AG08396 (cell line): ENCODE data around the gene GCLC.

Experiments
- DNase-seq: peaks from one replicate; pipeline ENCODE4 v3.0.0; 2012; ENCODE audit warnings: low spot score, mixed read lengths

GCLC gene

GRCh38 chr6:53524455-53524815, 20.5 kb downstream of the GCLC start:
- DNase-seq, result peak; percentile 27

- DNase-seq, result peak; percentile 15
Measured at GRCh38 chr6:53523511-53524454, 21.1 kb downstream of the GCLC start.

- DNase-seq, result no peak
Measured at GRCh38 chr6:53520320-53520928, 24.5 kb downstream of the GCLC start.

GRCh38 chr6:53518862-53519261, 26.0 kb downstream of the GCLC start:
- no peak for DNase-seq

GRCh38 chr6:53517021-53517420, 27.9 kb downstream of the GCLC start:
- DNase-seq, result no peak

GRCh38 chr6:53514677-53515076, 30.2 kb downstream of the GCLC start:
- DNase-seq, result no peak

- DNase-seq, result no peak
Measured at GRCh38 chr6:53513519-53513966, 31.4 kb downstream of the GCLC start.

GRCh38 chr6:53513056-53513455, 31.8 kb downstream of the GCLC start:
- no peak for DNase-seq

- no peak for DNase-seq
Measured at GRCh38 chr6:53512626-53513025, 32.3 kb downstream of the GCLC start.

- no peak for DNase-seq
Measured at GRCh38 chr6:53510746-53511145, 34.2 kb downstream of the GCLC start.

- DNase-seq, result no peak
Measured at GRCh38 chr6:53506872-53507271, 38.0 kb downstream of the GCLC start.

GRCh38 chr6:53504512-53504911, 40.4 kb downstream of the GCLC start:
- no peak for DNase-seq

- no peak for DNase-seq
Measured at GRCh38 chr6:53503060-53503459, 41.8 kb downstream of the GCLC start.

GRCh38 chr6:53501432-53501831, 43.5 kb downstream of the GCLC start:
- DNase-seq, result no peak

- DNase-seq, result no peak
Measured at GRCh38 chr6:53500095-53500494, 44.8 kb downstream of the GCLC start.

- no peak for DNase-seq
Measured at GRCh38 chr6:53499094-53499493, 45.8 kb downstream of the GCLC start.

- DNase-seq, result no peak
Measured at GRCh38 chr6:53498649-53499048, 46.3 kb downstream of the GCLC start.

- DNase-seq, result no peak
Measured at GRCh38 chr6:53497905-53498304, 47.0 kb downstream of the GCLC start.

- DNase-seq, result peak; percentile 70
Measured at GRCh38 chr6:53496797-53497375, 48.0 kb downstream of the GCLC start.

- no peak for DNase-seq
Measured at GRCh38 chr6:53495506-53496499, 49.1 kb downstream of the GCLC start.

GRCh38 chr6:53494076-53494475, 50.8 kb downstream of the GCLC start:
- DNase-seq, result no peak

GRCh38 chr6:53493635-53494025, 51.3 kb downstream of the GCLC start:
- no peak for DNase-seq
